ENCODE results near the gene WWTR1.

Gene WWTR1

DNA sequence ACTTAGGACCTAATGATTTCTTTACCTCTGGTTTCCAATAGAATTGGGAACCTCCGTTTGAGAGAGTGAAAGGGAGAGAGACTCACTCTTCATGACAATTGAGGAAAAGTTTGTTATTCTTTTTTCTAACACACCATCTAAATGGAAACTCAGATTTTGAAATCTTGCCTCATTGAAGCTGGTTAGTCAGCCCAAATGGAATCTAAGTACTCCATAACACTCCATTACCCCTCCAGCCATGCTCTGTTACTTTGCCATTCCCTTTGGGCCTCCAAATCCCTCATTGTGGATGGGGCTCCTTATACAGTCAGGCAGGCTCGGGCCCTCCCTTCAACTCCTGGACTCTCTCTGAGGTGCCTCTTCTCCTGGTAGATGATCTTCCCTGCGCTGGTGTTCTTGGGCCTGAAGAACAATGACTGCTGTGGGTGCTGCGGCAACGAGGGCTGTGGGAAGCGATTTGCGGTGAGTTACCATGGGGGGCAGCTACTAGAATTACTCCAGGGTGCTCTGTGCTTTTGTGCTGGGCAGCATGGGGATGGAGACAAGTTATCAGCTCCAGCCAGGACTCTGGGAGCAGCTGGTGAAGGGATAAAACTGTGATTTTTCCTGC is 182.3 kb downstream of the WWTR1 start:
- TF ChIP-seq, protein P1, sequence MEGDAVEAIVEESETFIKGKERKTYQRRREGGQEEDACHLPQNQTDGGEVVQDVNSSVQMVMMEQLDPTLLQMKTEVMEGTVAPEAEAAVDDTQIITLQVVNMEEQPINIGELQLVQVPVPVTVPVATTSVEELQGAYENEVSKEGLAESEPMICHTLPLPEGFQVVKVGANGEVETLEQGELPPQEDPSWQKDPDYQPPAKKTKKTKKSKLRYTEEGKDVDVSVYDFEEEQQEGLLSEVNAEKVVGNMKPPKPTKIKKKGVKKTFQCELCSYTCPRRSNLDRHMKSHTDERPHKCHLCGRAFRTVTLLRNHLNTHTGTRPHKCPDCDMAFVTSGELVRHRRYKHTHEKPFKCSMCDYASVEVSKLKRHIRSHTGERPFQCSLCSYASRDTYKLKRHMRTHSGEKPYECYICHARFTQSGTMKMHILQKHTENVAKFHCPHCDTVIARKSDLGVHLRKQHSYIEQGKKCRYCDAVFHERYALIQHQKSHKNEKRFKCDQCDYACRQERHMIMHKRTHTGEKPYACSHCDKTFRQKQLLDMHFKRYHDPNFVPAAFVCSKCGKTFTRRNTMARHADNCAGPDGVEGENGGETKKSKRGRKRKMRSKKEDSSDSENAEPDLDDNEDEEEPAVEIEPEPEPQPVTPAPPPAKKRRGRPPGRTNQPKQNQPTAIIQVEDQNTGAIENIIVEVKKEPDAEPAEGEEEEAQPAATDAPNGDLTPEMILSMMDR (IDR thresholded peaks at IDR 0.05), result no peak

DNA sequence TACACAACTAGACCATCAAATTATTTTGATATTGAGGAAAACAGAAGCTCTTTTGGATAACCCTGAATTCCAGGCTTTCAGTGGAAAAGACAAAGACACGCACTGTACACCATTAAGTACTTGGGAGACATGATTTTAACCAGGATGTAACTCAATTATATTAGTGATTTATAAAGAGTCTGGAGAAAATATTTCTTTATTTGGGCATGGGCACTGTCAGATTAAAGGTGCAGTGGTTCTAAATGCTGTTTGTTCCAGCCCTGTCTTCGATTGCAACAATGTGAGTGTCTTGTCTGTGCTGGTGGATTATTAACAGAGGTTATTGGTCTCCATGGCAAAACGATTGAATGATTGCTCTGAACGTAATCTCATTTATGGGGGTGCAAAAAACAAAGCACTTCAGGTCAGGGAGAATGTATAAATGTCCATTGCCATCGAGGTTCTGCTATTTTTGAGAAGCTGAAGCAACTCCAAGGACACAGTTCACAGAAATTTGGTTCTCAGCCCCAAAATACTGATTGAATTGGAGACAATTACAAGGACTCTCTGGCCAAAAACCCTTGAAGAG is 183.5 kb downstream of the WWTR1 start, which contains the start of gene TM4SF4:
TM4SF4 (plus strand) TSS at position 448 of the 568 bp plus-strand sequence. CDS start 181 bp downstream, outside the sequence.
- TF ChIP-seq, protein P1 (IDR thresholded peaks at IDR 0.05), result no peak

DNA sequence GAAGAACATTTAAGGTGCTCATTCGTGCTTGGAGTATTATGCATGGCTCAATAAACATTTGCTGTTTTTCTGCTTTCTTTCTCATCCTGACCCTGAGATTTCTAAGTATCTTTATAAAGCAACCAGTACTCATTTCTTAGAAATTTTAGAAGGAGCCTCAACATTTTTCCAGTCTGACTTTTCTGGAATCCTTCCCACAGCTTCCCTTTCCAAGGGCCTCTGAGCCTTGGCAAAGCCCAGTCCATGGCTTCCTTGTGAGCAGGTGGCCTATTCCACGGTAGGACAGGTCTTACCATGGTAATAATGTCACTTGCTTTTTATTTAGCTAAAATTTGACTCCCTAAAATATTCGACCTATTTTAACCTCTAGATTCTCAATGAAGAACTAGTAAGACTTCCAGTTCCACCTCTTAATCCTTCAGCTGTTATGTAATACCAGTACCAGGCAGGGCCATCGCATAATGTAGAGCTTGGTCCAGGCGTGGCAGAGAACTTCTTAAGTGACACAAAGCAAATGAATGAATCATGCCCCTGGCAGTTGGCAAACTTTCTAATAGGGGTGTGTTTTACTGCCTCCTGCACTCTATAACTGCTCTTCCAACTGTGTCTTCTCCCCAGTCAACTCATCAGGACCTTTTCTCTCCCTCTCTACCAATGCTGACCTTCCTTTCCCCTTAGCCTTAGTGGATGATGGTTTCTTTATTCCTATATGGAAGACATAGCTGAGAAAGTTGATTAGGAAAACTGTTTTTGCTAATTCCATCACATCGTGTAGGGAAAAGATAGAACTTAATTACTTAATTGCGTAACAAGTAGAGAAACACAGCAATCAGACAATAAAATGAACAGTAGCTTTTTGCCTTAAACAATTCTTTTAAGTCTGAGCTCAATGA is 184.2 kb downstream of the WWTR1 start:
- TF ChIP-seq, protein P1 (IDR thresholded peaks at IDR 0.05), result no peak

DNA sequence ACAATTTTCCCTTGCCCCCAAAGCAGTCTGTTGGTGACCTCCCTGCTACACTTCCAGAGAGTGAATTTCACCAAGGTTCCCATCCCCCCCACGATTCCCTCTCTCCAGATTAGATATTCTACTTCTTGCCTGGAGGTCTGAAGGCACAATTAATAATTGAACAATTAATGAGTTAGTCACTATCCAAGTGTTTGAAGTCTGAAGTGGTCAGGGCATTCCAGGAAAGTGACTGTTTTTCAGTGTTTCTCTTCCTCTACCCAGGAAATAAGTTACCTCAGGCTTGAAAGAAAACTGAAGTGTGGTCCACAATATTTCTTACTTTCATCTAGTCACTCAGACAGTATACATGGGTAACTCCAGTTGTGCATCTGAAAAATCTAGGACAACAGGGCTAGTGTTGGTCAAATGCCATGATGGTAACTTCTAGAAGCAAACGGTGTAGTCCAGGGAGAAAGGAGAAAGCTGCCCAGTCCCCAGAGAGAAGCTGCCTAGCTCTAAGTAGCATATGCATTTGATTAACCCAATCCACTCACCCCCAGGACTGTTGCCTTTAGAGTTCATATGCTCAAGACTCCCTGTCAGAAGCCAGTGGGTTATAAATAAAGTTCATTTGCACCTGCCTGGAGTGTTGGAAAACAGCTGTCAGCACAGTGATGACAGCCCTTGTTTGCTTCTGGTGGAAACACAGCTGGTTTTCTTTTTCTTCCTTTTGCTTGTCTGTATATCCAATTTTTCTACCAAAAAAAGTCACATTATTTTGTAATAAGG is 185.6 kb downstream of the WWTR1 start:
- TF ChIP-seq, protein P1 (IDR thresholded peaks at IDR 0.05), result no peak

DNA sequence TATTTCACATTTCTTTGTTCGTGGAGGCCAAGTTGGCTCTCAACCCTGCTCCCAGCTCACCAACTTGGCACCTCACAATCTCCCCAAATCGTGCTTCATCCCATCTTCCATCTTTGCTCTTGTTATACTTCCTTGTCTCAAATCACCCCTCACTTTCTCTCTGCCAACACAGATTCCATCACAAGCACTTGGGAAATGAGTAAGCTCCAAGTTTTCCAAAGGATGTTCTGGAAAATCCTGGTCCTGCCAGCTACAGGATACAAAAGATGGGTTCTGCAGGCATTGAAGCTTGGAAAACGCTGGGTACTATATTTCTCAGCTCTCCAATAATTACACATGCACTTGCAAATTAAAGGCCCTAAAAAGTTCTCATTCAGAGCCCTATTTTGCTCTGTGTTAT is 187.4 kb downstream of the WWTR1 start:
- TF ChIP-seq, protein P1 (IDR thresholded peaks at IDR 0.05), result no peak

DNA sequence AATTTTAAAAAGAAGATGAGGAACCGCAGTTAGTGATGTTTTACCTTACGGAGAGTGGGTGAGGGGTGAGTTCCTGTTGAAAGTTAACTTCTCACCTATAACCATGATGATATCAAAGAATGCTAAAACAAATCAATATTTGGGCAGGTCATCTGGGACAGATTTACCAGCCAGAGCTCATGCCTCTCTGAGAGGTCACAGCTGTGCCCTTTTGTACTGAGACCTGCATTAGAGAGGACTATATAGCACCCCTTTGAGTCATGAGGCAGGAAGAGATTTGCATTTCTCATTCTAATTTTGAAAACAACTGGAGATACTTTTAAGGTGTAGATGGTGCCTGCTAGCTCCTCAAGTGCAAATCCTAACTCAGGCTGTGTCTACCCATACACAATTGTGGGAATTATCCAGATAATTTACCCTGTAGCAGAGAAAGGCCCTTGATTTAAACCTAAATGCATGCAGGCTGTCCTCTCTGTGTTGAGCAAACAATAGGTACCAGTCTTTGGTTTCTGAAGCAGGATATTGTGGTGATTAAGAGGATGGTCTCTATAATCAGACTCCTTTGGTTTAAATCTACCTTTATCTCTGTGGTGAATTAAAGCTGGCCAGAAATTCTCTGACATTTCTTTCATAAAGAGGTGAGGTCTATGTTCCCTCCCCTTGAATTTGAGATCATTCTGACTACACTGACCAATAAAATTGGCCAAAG is 189.2 kb downstream of the WWTR1 start:
- TF ChIP-seq, protein P1 (IDR thresholded peaks at IDR 0.05), result no peak
